HCT116 (cell line): ENCODE results near the gene KIRREL3. TPM values are rescaled to one million over a fixed set of nuclear protein-coding genes. Genes with fewer than 3 reads are reported as not detected.

Source experiments
- ATAC-seq: fragments of 200-7000 bp; cut with Tn5 transposase; 2 replicates; pipeline ENCODE4 v1.9.1; 2020; ENCODE audit warnings: mild to moderate bottlenecking, moderate library complexity
- BruUV-seq: library from RNA; stranded (reverse); fragments of 400-500 nt; replicated peaks from 2 replicates; lab custom pipeline; 2021; lab: Mats Ljungman, UMichigan
- CTCF ChIA-PET: fragments of 300-600 bp; sonication (Branson Sonifier 250); formaldehyde crosslinking; loops from one replicate; lab custom pipeline; 2021; ENCODE audit warnings: antibody characterized with exemption; lab: Charles Lee
- POLR2A ChIA-PET: fragments of 300-600, 350-600 bp; sonication (Branson Sonifier 250); formaldehyde crosslinking; loops from one replicate; lab custom pipeline; 2021; ENCODE audit warnings: antibody characterized with exemption; lab: Charles Lee
- RAD21 ChIA-PET, 2 experiments: fragments of 300-600 bp; sonication (Branson Sonifier 250); formaldehyde crosslinking; loops; one replicate each; lab custom pipeline; 2023; ENCODE audit warnings: low total read pairs in 2 of 2; ENCODE audit not compliant: uncharacterized antibody in 2 of 2, unreplicated experiment in 2 of 2, low non-redundant PET in 1 of 2; lab: Charles Lee
- DNase-seq: peaks from one replicate; pipeline ENCODE4 v3.0.0-alpha.2; 2010; ENCODE audit warnings: low read depth, low spot score
- H2AFZ ChIP-seq: fragments of 200-600 bp; shearing (Covaris generic), sonication (generic); 2 replicates; pipeline ENCODE4 v1.6.1; 2017; ENCODE audit warnings: low read depth, mixed run types, mixed read lengths, antibody characterized with exemption, low read length; ENCODE audit not compliant: poor library complexity, severe bottlenecking
- H3K27ac ChIP-seq: 2 replicates; pipeline ENCODE4 v1.5.1; 2012; ENCODE audit warnings: low read depth, low read length
- H3K27me3 ChIP-seq: fragments of 200-600 bp; sonication (generic); 2 replicates; pipeline ENCODE4 v1.6.1; 2016; ENCODE audit warnings: mixed run types, low read length, mixed read lengths; ENCODE audit not compliant: insufficient read depth
- H3K36me3 ChIP-seq, 2 experiments: fragments of 200-500 bp in 1 of 2; fragments of 200-600 bp in 1 of 2; sonication (Bioruptor generic) in 1 of 2; sonication (generic) in 1 of 2; 2 replicates each; pipeline versions ENCODE4 v1.5.1 to v1.6.1; 2014 to 2016; ENCODE audit warnings: low read length in 2 of 2, inconsistent platforms in 1 of 2, mixed read lengths in 1 of 2, mixed run types in 1 of 2; ENCODE audit not compliant: insufficient read depth in 2 of 2, control insufficient read depth in 1 of 2
- H3K4me1 ChIP-seq, 2 experiments: fragments of 200-600 bp in 1 of 2; sonication (generic) in 1 of 2; 2 replicates each; pipeline versions ENCODE4 v1.5.1 to v1.6.1; 2012 to 2017; ENCODE audit warnings: low read length in 2 of 2, inconsistent platforms in 1 of 2, mild to moderate bottlenecking in 1 of 2, mixed read lengths in 1 of 2, mixed run types in 1 of 2, moderate library complexity in 1 of 2; ENCODE audit not compliant: insufficient read depth in 2 of 2, control insufficient read depth in 1 of 2
- H3K4me2 ChIP-seq: fragments of 200-600 bp; sonication (generic); 2 replicates; pipeline ENCODE4 v1.6.1; 2017; ENCODE audit warnings: mixed run types, low read length, mixed read lengths
- H3K4me3 ChIP-seq, 2 experiments: fragments of 200-600 bp in 1 of 2; sonication (generic) in 1 of 2; replicated peaks in 1 of 2; 2 replicates each; pipeline ENCODE4 v1.5.1; 2011 to 2016; ENCODE audit warnings: low read length in 2 of 2, control low read depth in 1 of 2, low read depth in 1 of 2, mild to moderate bottlenecking in 1 of 2, mixed read lengths in 1 of 2, mixed run types in 1 of 2
- H3K79me2 ChIP-seq: fragments of 200-600 bp; sonication (generic); 2 replicates; pipeline ENCODE4 v1.6.1; 2017; ENCODE audit warnings: mild to moderate bottlenecking, mixed run types, low read length, moderate library complexity, mixed read lengths; ENCODE audit not compliant: insufficient read depth
- H3K9ac ChIP-seq: fragments of 200-600 bp; sonication (generic); 2 replicates; pipeline ENCODE4 v1.6.1; 2016; ENCODE audit warnings: low read length, mixed read lengths
- H3K9me2 ChIP-seq: fragments of 200-600 bp; sonication (generic), shearing (Covaris generic); 2 replicates; pipeline ENCODE4 v1.6.1; 2017; ENCODE audit warnings: mixed run types, mild to moderate bottlenecking, moderate library complexity; ENCODE audit not compliant: insufficient read depth
- H3K9me3 ChIP-seq, 2 experiments: fragments of 200-500 bp in 1 of 2; fragments of 200-600 bp in 1 of 2; sonication (Bioruptor generic) in 1 of 2; sonication (generic) in 1 of 2; 2 replicates each; pipeline ENCODE4 v1.6.1; 2014 to 2017; ENCODE audit warnings: low read length in 2 of 2, mixed read lengths in 2 of 2, inconsistent platforms in 1 of 2, low read depth in 1 of 2, mild to moderate bottlenecking in 1 of 2, mixed run types in 1 of 2, moderate library complexity in 1 of 2; ENCODE audit not compliant: control insufficient read depth in 1 of 2, insufficient read depth in 1 of 2
- H4K20me1 ChIP-seq: fragments of 200-600 bp; sonication (generic), shearing (Covaris generic); 2 replicates; pipeline ENCODE4 v1.6.1; 2017; ENCODE audit warnings: mixed run types, mild to moderate bottlenecking, moderate library complexity; ENCODE audit not compliant: insufficient read depth
- CBX3 ChIP-seq: IDR thresholded peaks from 2 replicates; pipeline ENCODE4 v1.6.1; 2012; ENCODE audit warnings: low read depth
- CEBPB ChIP-seq: IDR thresholded peaks from 2 replicates; pipeline ENCODE4 v1.6.1; 2012; ENCODE audit warnings: low read depth
- ELF1 ChIP-seq: IDR thresholded peaks from 2 replicates; pipeline ENCODE4 v1.6.1; 2012; ENCODE audit warnings: low read depth, borderline replicate concordance
- FOSL1 ChIP-seq: IDR thresholded peaks from 2 replicates; pipeline ENCODE4 v1.6.1; 2012; ENCODE audit warnings: low read depth
- POLR2A ChIP-seq: IDR thresholded peaks from 2 replicates; pipeline ENCODE4 v1.7.0; 2011; ENCODE audit warnings: borderline replicate concordance; ENCODE audit not compliant: insufficient read depth, insufficient read length; ENCODE audit errors: extremely low read depth
- TCF7L2 ChIP-seq: IDR thresholded peaks from 2 replicates; pipeline ENCODE4 v1.7.0; 2011; ENCODE audit warnings: borderline replicate concordance, inconsistent platforms; ENCODE audit not compliant: insufficient read depth, insufficient read length; ENCODE audit errors: extremely low read depth
- YY1 ChIP-seq: IDR thresholded peaks from 2 replicates; pipeline ENCODE4 v1.6.1; 2011; ENCODE audit warnings: low read length, low read depth, moderate library complexity, mild to moderate bottlenecking; ENCODE audit not compliant: insufficient replicate concordance; ENCODE audit errors: extremely low read depth
- ZFX ChIP-seq: fragments of 450-650 bp; IDR thresholded peaks from 2 replicates; pipeline ENCODE4 v1.6.1; 2017
- intact Hi-C: fragments of 100-400 bp; cut with micrococcal nuclease; formaldehyde crosslinking; loops from 2 replicates; pipeline ENCODE4 v1.10.0; 2022
- total RNA-seq: library from RNA; stranded (reverse); gene quantifications from one replicate; pipeline ENCODE4 v1.2.1, GENCODE V29; 2021; ENCODE audit not compliant: unreplicated experiment
- TF ChIP-seq, protein P1 (sequence below): IDR thresholded peaks from 2 replicates; pipeline ENCODE4 v1.6.1; 2012; ENCODE audit warnings: low read depth
- TF ChIP-seq, protein P2 (sequence below): IDR thresholded peaks from 2 replicates; pipeline ENCODE4 v1.6.1; 2012

Gene KIRREL3
- total RNA-seq, 1 experiment from 2014 or later, result not detected

DNA sequence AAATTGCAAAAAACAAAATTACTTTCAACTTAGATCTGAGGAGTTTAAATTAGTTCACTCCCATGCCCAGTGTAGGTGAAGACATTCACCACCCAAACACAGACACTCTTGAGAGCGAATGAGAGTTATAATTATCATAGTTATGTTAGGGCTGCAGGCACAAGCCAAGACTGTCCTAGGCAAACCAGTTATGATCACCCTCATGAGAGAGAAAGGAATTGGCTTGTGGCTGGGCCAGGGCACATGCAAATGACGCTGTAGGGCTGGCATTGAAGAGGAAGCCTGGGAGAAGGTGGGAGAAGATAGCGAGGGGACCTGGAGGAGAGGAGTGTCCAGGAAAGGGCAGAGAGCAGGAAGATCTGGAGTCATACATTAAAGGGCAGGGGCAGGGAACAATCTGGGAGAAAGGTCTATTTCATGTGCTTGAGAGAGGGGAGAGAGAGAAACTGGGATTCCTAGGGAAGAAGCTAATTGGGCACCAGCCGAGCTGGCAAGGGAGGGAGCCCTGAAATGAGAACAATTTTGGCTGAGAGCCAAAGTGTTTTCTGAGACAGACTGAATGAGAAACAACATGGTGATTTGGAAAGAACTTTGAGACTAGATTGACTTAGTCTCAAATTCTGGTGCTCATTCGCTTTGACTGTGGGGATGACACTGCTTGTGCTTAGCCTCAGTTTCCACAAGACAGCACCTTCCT is 279.9 kb downstream of the KIRREL3 start:
- RAD21 ChIA-PET, result no interaction called here
- no peaks in the 10 kb centered on the region for H3K36me3 ChIP-seq
- H3K4me1 ChIP-seq, result no peaks in the 10 kb centered on the region
- intact Hi-C loops, result loop anchor here (10.0 kb wide), 1 partner anchor 64 kb away; no protein-coding TSS in a partner anchor
- no peak for DNase-seq
- H3K9ac ChIP-seq, result no peak overlapping the region
- no peaks in the 10 kb centered on the region for H3K9me3 ChIP-seq
- H4K20me1 ChIP-seq, result no peaks in the 10 kb centered on the region
- H3K4me2 ChIP-seq, result no peak overlapping the region
- no peak overlapping the region for H3K4me3 ChIP-seq
- H3K27me3 ChIP-seq, result peaks cover 46% of the 10 kb centered on the region
- ATAC-seq, result no peak
- TF ChIP-seq, protein P1, sequence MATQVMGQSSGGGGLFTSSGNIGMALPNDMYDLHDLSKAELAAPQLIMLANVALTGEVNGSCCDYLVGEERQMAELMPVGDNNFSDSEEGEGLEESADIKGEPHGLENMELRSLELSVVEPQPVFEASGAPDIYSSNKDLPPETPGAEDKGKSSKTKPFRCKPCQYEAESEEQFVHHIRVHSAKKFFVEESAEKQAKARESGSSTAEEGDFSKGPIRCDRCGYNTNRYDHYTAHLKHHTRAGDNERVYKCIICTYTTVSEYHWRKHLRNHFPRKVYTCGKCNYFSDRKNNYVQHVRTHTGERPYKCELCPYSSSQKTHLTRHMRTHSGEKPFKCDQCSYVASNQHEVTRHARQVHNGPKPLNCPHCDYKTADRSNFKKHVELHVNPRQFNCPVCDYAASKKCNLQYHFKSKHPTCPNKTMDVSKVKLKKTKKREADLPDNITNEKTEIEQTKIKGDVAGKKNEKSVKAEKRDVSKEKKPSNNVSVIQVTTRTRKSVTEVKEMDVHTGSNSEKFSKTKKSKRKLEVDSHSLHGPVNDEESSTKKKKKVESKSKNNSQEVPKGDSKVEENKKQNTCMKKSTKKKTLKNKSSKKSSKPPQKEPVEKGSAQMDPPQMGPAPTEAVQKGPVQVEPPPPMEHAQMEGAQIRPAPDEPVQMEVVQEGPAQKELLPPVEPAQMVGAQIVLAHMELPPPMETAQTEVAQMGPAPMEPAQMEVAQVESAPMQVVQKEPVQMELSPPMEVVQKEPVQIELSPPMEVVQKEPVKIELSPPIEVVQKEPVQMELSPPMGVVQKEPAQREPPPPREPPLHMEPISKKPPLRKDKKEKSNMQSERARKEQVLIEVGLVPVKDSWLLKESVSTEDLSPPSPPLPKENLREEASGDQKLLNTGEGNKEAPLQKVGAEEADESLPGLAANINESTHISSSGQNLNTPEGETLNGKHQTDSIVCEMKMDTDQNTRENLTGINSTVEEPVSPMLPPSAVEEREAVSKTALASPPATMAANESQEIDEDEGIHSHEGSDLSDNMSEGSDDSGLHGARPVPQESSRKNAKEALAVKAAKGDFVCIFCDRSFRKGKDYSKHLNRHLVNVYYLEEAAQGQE, result no peak
- TF ChIP-seq CBX3 (no peak), YY1 (no peak), TCF7L2 (no peak), ZFX (no peak), FOSL1 (no peak), CEBPB (no peak), ELF1 (no peak), POLR2A (no peak)
- TF ChIP-seq, protein P2, sequence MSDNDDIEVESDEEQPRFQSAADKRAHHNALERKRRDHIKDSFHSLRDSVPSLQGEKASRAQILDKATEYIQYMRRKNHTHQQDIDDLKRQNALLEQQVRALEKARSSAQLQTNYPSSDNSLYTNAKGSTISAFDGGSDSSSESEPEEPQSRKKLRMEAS, result no peak
- CTCF ChIA-PET, result no interaction called here
- no TSS peak for BruUV-seq
- H2AFZ ChIP-seq, result no peak overlapping the region
- H3K79me2 ChIP-seq, result no peaks in the 10 kb centered on the region
- H3K27ac ChIP-seq, result no peak overlapping the region
- POLR2A ChIA-PET, result no interaction called here
- H3K9me2 ChIP-seq, result no peaks in the 10 kb centered on the region
